Glutamatergic neuron (in vitro differentiated cells): ENCODE measurements around the gene NES. TPM values are rescaled to one million over a fixed set of nuclear protein-coding genes. Genes with fewer than 3 reads are reported as not detected.

ENCODE experiments used
- DNase-seq: peaks from one replicate; pipeline ENCODE4 v3.0.0; 2022
- H3K27ac Mint-ChIP-seq: one replicate; pipeline ENCODE4 v1.8.0; 2020; ENCODE audit warnings: mild to moderate bottlenecking, mixed read lengths, inconsistent platforms; ENCODE audit not compliant: unreplicated experiment
- H3K27me3 Mint-ChIP-seq: one replicate; pipeline ENCODE4 v1.8.0; 2020; ENCODE audit warnings: mild to moderate bottlenecking, moderate library complexity, mixed read lengths, inconsistent platforms; ENCODE audit not compliant: unreplicated experiment
- H3K36me3 Mint-ChIP-seq: one replicate; pipeline ENCODE4 v1.8.0; 2020; ENCODE audit warnings: mild to moderate bottlenecking, mixed read lengths, inconsistent platforms; ENCODE audit not compliant: unreplicated experiment
- H3K4me1 Mint-ChIP-seq: one replicate; pipeline ENCODE4 v1.8.0; 2020; ENCODE audit warnings: mild to moderate bottlenecking, low read depth, mixed read lengths, inconsistent platforms; ENCODE audit not compliant: unreplicated experiment
- H3K4me3 Mint-ChIP-seq: one replicate; pipeline ENCODE4 v1.8.0; 2020; ENCODE audit warnings: mild to moderate bottlenecking, mixed read lengths, inconsistent platforms; ENCODE audit not compliant: unreplicated experiment
- H3K9me3 Mint-ChIP-seq: one replicate; pipeline ENCODE4 v1.8.0; 2020; ENCODE audit warnings: mild to moderate bottlenecking, moderate library complexity, mixed read lengths, inconsistent platforms; ENCODE audit not compliant: unreplicated experiment
- total RNA-seq: library from RNA; stranded (reverse); fragmentation: NEBNext Ultra II Directional; extraction: Animal tissue kit (Norgen Biotek cat#: 25700); gene quantifications from one replicate; pipeline ENCODE4 v1.2.1, GENCODE V29; 2021; ENCODE audit not compliant: unreplicated experiment
- TF ChIP-seq, protein P1 (sequence below): fragments of 200-600 bp; sonication (generic); IDR thresholded peaks from one replicate; pipeline ENCODE4 v1.5.0; 2021; ENCODE audit not compliant: partially characterized antibody, unreplicated experiment

Gene NES
- total RNA-seq, 1 donor from 2014 or later, result 375 TPM

GRCh38 chr1:156659988-156660751 lies 17.0 kb downstream of the NES start:
- Mint-ChIP-seq H3K9me3 (peaks cover 5% of the 10 kb centered on the region), H3K27ac (peak overlapping the region; percentile 92), H3K36me3 (no peaks in the 10 kb centered on the region), H3K4me3 (peak overlapping the region; percentile 82), H3K27me3 (peaks cover 16% of the 10 kb centered on the region), H3K4me1 (peaks cover 52% of the 10 kb centered on the region)
- DNase-seq, result peak; percentile 99
- TF ChIP-seq, protein P1, sequence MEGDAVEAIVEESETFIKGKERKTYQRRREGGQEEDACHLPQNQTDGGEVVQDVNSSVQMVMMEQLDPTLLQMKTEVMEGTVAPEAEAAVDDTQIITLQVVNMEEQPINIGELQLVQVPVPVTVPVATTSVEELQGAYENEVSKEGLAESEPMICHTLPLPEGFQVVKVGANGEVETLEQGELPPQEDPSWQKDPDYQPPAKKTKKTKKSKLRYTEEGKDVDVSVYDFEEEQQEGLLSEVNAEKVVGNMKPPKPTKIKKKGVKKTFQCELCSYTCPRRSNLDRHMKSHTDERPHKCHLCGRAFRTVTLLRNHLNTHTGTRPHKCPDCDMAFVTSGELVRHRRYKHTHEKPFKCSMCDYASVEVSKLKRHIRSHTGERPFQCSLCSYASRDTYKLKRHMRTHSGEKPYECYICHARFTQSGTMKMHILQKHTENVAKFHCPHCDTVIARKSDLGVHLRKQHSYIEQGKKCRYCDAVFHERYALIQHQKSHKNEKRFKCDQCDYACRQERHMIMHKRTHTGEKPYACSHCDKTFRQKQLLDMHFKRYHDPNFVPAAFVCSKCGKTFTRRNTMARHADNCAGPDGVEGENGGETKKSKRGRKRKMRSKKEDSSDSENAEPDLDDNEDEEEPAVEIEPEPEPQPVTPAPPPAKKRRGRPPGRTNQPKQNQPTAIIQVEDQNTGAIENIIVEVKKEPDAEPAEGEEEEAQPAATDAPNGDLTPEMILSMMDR, result peak; percentile 96

DNA sequence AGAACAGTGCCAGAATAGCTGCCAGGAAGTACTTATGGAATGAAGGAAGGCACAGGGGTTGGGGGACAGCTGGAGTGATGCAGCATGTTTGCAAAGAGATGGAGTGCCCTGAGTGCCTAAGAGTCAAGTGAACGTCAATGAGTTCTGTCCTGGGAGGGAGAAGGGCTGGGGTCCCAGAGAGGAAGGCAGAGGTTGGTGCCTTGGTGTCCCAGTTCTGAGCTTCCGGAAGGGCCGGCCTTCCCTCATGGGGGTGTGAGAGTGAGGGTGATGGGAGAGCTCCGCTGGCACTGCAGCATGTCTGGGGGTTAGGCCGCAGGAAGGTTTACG lies 17.6 kb downstream of the NES start:
- TF ChIP-seq, protein P1, result no peak
- DNase-seq, result no peak
- Mint-ChIP-seq H3K4me1 (peaks cover 55% of the 10 kb centered on the region), H3K4me3 (peak overlapping the region; percentile 75), H3K9me3 (peaks cover 8% of the 10 kb centered on the region), H3K27ac (peak overlapping the region; percentile 48), H3K27me3 (peaks cover 18% of the 10 kb centered on the region), H3K36me3 (no peaks in the 10 kb centered on the region)

DNA sequence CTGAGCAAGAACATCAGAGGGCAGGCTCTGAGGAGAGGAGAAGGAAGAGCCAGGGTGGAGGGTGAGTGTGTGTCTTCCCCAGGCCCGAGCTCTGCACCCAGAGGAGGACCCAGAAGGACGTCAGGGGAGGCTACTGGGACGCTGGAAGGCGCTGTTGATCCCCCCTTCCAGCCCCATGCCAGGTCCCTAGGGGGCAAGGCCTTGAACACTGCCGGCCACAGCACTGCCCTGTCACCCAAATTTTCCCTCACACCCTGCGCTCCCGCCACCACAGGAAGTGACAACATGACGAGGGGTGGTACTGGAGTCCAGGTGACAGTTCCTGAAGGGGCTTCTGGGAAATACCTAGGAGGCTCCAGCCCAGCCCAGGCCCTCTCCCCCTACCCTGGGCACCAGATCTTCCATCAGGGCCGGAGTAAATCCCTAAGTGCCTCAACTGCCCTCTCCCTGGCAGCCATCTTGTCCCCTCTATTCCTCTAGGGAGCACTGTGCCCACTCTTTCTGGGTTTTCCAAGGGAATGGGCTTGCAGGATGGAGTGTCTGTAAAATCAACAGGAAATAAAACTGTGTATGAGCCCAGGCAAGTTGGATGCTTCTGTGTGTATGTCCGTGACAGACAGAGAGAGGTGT lies 18.1 kb downstream of the NES start:
- Mint-ChIP-seq H3K27me3 (peaks cover 19% of the 10 kb centered on the region), H3K4me1 (peaks cover 54% of the 10 kb centered on the region)

DNA sequence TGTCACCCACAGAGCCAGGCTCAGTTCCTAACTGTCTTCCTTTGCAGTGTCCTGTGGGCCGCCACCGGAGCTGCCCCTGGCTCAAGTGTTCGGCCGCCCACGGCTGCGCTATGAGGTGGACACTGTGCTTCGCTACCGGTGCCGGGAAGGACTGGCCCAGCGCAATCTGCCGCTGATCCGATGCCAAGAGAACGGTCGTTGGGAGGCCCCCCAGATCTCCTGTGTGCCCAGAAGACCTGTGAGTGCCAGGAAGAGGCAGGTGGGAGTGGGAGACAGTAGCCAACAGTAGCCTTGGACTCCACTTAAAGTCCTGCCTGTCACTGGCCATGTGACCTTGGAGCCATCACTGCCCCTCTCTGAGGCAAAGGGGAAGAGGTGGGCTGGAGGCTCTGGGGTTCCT lies 18.7 kb downstream of the NES start:
- no peak for DNase-seq
- Mint-ChIP-seq H3K27me3 (peaks cover 19% of the 10 kb centered on the region), H3K27ac (no peak overlapping the region), H3K4me3 (no peak overlapping the region), H3K36me3 (no peaks in the 10 kb centered on the region), H3K4me1 (peaks cover 53% of the 10 kb centered on the region), H3K9me3 (peaks cover 12% of the 10 kb centered on the region)
- TF ChIP-seq, protein P1, result no peak

More for the DNA sequence above, 18.1 kb downstream of the NES start:
- peaks cover 12% of the 10 kb centered on the region for H3K9me3 Mint-ChIP-seq
- no peak for DNase-seq
- peak overlapping the region; percentile 75 for H3K4me3 Mint-ChIP-seq
- TF ChIP-seq, protein P1, result no peak
- H3K27ac Mint-ChIP-seq, result no peak overlapping the region
- no peaks in the 10 kb centered on the region for H3K36me3 Mint-ChIP-seq

GRCh38 chr1:156657741-156658319 lies 19.4 kb downstream of the NES start:
- Mint-ChIP-seq H3K27me3 (peaks cover 21% of the 10 kb centered on the region), H3K27ac (peak overlapping the region; percentile 52), H3K4me3 (no peak overlapping the region), H3K9me3 (peaks cover 14% of the 10 kb centered on the region), H3K36me3 (no peaks in the 10 kb centered on the region), H3K4me1 (peaks cover 53% of the 10 kb centered on the region)
- no peak for DNase-seq
- TF ChIP-seq, protein P1, result no peak
